IPS DF 6.9 (cell line): ENCODE data around the gene SLC6A13.
A peak's percentile ranks its signal among the peaks of the same experiment; 100 is the strongest.

ENCODE experiments used
- DNase-seq: peaks from one replicate; pipeline ENCODE4 v3.0.0-alpha.2; 2013; ENCODE audit warnings: low read depth, low spot score
- H3K27ac ChIP-seq: one replicate; pipeline ENCODE4 v1.5.1; 2013; ENCODE audit warnings: low read length, control low read depth
- H3K27me3 ChIP-seq: 2 replicates; pipeline ENCODE4 v1.6.1; 2013; ENCODE audit warnings: mild to moderate bottlenecking, low read length; ENCODE audit not compliant: control insufficient read depth, insufficient read depth
- H3K36me3 ChIP-seq: 2 replicates; pipeline ENCODE4 v1.6.1; 2013; ENCODE audit warnings: low read length; ENCODE audit not compliant: control insufficient read depth, insufficient read depth
- H3K4me1 ChIP-seq: 2 replicates; pipeline ENCODE4 v1.6.1; 2013; ENCODE audit warnings: low read length; ENCODE audit not compliant: control insufficient read depth, insufficient read depth
- H3K4me3 ChIP-seq: 2 replicates; pipeline ENCODE4 v1.5.1; 2013; ENCODE audit warnings: mild to moderate bottlenecking, low read length
- H3K9me3 ChIP-seq: 2 replicates; pipeline ENCODE4 v1.6.1; 2013; ENCODE audit warnings: low read length, inconsistent platforms; ENCODE audit not compliant: control insufficient read depth, insufficient read depth
- WGBS: extraction: QIAGEN DNeasy Blood & Tissue Kit; methylation state at CpG from one replicate; pipeline ENCODE4 v1.1.7; 2013; ENCODE audit warnings: mixed read lengths, missing lambda C conversion rate; ENCODE audit not compliant: insufficient read length, insufficient coverage; 5-methylcytosine and 5-hydroxymethylcytosine counted together

SLC6A13 gene

GRCh38 chr12:211142-211465, 51.5 kb downstream of the SLC6A13 start:
- no CpG with 5 or more reads among the region's 3 CpGs for WGBS

GRCh38 chr12:210277-211141, 52.1 kb downstream of the SLC6A13 start:
- Histone ChIP-seq H3K9me3 (no peaks in the 10 kb centered on the region), H3K36me3 (no peaks in the 10 kb centered on the region), H3K27me3 (no peaks in the 10 kb centered on the region), H3K4me3 (no peak overlapping the region), H3K27ac (no peak overlapping the region), H3K4me1 (peaks cover 4% of the 10 kb centered on the region; the same call in 1 of the 2 replicates)
- WGBS = no CpG with 5 or more reads among the region's 16 CpGs
- no peak for DNase-seq

More at GRCh38 chr12:211142-211465, 51.5 kb downstream of the SLC6A13 start:
- peaks cover 4% of the 10 kb centered on the region; the same call in 1 of the 2 replicates for H3K4me1 ChIP-seq
- H3K36me3 ChIP-seq = no peaks in the 10 kb centered on the region
- no peaks in the 10 kb centered on the region for H3K27me3 ChIP-seq
- H3K9me3 ChIP-seq = no peaks in the 10 kb centered on the region
- H3K4me3 ChIP-seq = no peak overlapping the region
- DNase-seq = no peak
- no peak overlapping the region for H3K27ac ChIP-seq

- H3K27me3 ChIP-seq = no peaks in the 10 kb centered on the region; the same call in 1 of the 2 replicates
- peaks cover 4% of the 10 kb centered on the region; the same call in 1 of the 2 replicates for H3K4me1 ChIP-seq
- no CpG with 5 or more reads among the region's 12 CpGs for WGBS
- H3K36me3 ChIP-seq = no peaks in the 10 kb centered on the region
- no peak overlapping the region for H3K4me3 ChIP-seq
- no peaks in the 10 kb centered on the region for H3K9me3 ChIP-seq
- no peak for DNase-seq
- no peak overlapping the region for H3K27ac ChIP-seq
Measured at GRCh38 chr12:209851-210250, 52.8 kb downstream of the SLC6A13 start.

GRCh38 chr12:209246-209645, 53.4 kb downstream of the SLC6A13 start:
- WGBS = no CpG with 5 or more reads among the region's 15 CpGs
- no peaks in the 10 kb centered on the region for H3K36me3 ChIP-seq
- peaks cover 3% of the 10 kb centered on the region; the same call in 1 of the 2 replicates for H3K27me3 ChIP-seq

GRCh38 chr12:208813-209212, 53.8 kb downstream of the SLC6A13 start:
- H3K9me3 ChIP-seq = no peaks in the 10 kb centered on the region
- DNase-seq = no peak
- H3K27me3 ChIP-seq = peaks cover 3% of the 10 kb centered on the region; the same call in 1 of the 2 replicates
- H3K36me3 ChIP-seq = no peaks in the 10 kb centered on the region
- no peak overlapping the region for H3K27ac ChIP-seq
- H3K4me3 ChIP-seq = no peak overlapping the region
- peaks cover 3% of the 10 kb centered on the region; the same call in 1 of the 2 replicates for H3K4me1 ChIP-seq
- no CpG with 5 or more reads among the region's 4 CpGs for WGBS

More at GRCh38 chr12:209246-209645, 53.4 kb downstream of the SLC6A13 start:
- DNase-seq = no peak
- peaks cover 4% of the 10 kb centered on the region; the same call in 1 of the 2 replicates for H3K4me1 ChIP-seq
- no peaks in the 10 kb centered on the region for H3K9me3 ChIP-seq
- H3K27ac ChIP-seq = no peak overlapping the region
- H3K4me3 ChIP-seq = no peak overlapping the region

GRCh38 chr12:207804-208203, 54.8 kb downstream of the SLC6A13 start:
- WGBS = no CpG with 5 or more reads among the region's 10 CpGs
- no peak for DNase-seq
- no peak overlapping the region for H3K4me3 ChIP-seq
- H3K9me3 ChIP-seq = no peaks in the 10 kb centered on the region
- no peaks in the 10 kb centered on the region for H3K4me1 ChIP-seq
- peaks cover 6% of the 10 kb centered on the region for H3K27me3 ChIP-seq
- no peak overlapping the region for H3K27ac ChIP-seq
- no peaks in the 10 kb centered on the region for H3K36me3 ChIP-seq

- Histone ChIP-seq H3K9me3 (no peaks in the 10 kb centered on the region), H3K27ac (no peak overlapping the region), H3K36me3 (no peaks in the 10 kb centered on the region), H3K4me1 (peaks cover 7% of the 10 kb centered on the region), H3K27me3 (peaks cover 14% of the 10 kb centered on the region), H3K4me3 (no peak overlapping the region)
- DNase-seq = no peak
- no CpG with 5 or more reads among the region's 21 CpGs for WGBS
Measured at GRCh38 chr12:206746-207440, 55.7 kb downstream of the SLC6A13 start.

GRCh38 chr12:205026-205425, 57.6 kb downstream of the SLC6A13 start:
- Histone ChIP-seq H3K4me1 (peaks cover 7% of the 10 kb centered on the region), H3K27me3 (peaks cover 14% of the 10 kb centered on the region), H3K9me3 (no peaks in the 10 kb centered on the region), H3K4me3 (no peak overlapping the region), H3K36me3 (no peaks in the 10 kb centered on the region), H3K27ac (no peak overlapping the region)
- no peak for DNase-seq
- WGBS = no CpG with 5 or more reads among the region's 4 CpGs

- H3K4me1 ChIP-seq = peaks cover 7% of the 10 kb centered on the region
- WGBS = no CpG with 5 or more reads among the region's 11 CpGs
- no peak overlapping the region for H3K27ac ChIP-seq
- no peaks in the 10 kb centered on the region for H3K36me3 ChIP-seq
- H3K27me3 ChIP-seq = peaks cover 14% of the 10 kb centered on the region
- DNase-seq = no peak
- H3K4me3 ChIP-seq = peak overlapping the region; percentile 53; the same call in 1 of the 2 replicates
- H3K9me3 ChIP-seq = no peaks in the 10 kb centered on the region
Measured at GRCh38 chr12:204261-204678, 58.4 kb downstream of the SLC6A13 start.

- Histone ChIP-seq H3K27me3 (peaks cover 14% of the 10 kb centered on the region), H3K4me1 (peaks cover 7% of the 10 kb centered on the region), H3K9me3 (no peaks in the 10 kb centered on the region), H3K27ac (no peak overlapping the region), H3K4me3 (peak overlapping the region; percentile 53; the same call in 1 of the 2 replicates), H3K36me3 (no peaks in the 10 kb centered on the region)
- WGBS = no CpG with 5 or more reads among the region's 84 CpGs
- DNase-seq = no peak
Measured at GRCh38 chr12:203462-204260, 59.0 kb downstream of the SLC6A13 start.
